ENCODE measurements around the gene RTP4.

RTP4 gene

DNA sequence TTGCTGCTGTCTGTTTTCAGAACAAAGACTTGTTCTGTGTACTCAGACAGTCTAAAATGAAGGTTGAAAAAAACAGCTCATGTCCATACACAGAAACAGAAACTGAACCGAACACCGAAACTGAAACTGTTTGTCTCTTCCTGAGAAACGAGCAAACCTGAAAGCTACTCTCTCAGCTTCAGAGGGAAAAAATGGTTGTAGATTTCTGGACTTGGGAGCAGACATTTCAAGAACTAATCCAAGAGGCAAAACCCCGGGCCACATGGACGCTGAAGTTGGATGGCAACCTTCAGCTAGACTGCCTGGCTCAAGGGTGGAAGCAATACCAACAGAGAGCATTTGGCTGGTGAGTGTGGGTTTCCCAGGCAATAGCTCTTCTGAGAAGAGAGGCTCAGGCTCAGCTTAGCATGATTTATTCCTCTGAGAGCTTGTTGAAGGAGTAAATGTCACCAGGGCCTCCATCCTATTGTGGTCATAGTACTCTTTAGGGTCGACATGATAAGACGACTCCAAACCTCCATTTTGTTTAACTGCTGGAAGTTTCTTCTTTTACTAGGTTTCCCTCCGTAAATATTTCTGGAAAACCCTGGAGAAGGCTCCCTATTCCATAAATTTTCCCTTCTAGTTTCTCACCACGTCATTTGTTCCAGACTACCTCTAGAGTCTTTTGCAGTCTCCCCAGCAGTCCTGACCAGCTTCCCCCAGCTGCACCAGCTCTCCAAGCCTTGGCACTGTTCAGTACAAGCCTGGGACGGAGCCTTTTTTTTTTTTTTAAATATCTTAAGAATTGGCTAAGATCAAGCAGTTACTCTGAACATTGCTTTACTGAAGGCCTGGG, at the start of gene RTP4:
TSS of gene RTP4 (plus strand) at position 135 of the 838 bp plus-strand sequence. CDS start at position 192, 57 bp downstream.
- TF ChIP-seq POLR2A (IDR thresholded peaks at IDR 0.05; ENCODE audit: low read length) (no peak), GATA1 (IDR thresholded peaks at IDR 0.05; ENCODE audit: low read depth, low read length) (no peak)

GRCh38 chr3:187318819-187319616, 49.2 kb upstream of the RTP4 start:
- DNase-seq: peak; percentile 35 to 64
- TF ChIP-seq POLR2A (IDR thresholded peaks at IDR 0.05; ENCODE audit: low read length): no peak

More for the DNA sequence above, at the start of gene RTP4:
- DNase-seq: peak in 1 of 2 experiments; percentile 15

- TF ChIP-seq POLR2A (IDR thresholded peaks at IDR 0.05; ENCODE audit: low read length) (no peak), GATA1 (IDR thresholded peaks at IDR 0.05; ENCODE audit: low read depth, low read length) (no peak)
- peak; percentile 36 to 55 for DNase-seq
Measured at GRCh38 chr3:187319699-187320302, 48.4 kb upstream of the RTP4 start.

DNA sequence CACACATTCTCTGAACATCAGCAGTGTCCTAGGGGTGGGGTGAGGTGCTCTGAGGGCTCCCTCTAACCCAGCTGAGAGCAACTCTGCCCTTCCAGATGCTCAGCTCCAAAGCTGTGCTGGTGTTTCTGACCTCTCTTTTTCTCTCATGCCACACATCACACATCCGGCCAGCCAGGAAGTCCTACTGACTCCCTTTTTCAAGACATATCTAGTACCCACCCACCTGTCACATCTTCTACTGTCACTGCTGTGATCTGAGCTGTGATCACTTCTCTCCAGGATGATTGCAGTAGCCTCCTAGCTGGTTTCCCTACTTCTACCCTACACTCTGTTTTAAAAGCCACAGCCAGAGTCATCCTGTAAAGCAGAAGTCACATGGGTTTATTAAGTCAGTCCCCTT, 46.4 kb upstream of the RTP4 start:
- DNase-seq: no peak
- TF ChIP-seq POLR2A (IDR thresholded peaks at IDR 0.05; ENCODE audit: low read length): no peak
- TF ChIP-seq GATA1 (IDR thresholded peaks at IDR 0.05; ENCODE audit: low read depth, low read length): no peak

DNA sequence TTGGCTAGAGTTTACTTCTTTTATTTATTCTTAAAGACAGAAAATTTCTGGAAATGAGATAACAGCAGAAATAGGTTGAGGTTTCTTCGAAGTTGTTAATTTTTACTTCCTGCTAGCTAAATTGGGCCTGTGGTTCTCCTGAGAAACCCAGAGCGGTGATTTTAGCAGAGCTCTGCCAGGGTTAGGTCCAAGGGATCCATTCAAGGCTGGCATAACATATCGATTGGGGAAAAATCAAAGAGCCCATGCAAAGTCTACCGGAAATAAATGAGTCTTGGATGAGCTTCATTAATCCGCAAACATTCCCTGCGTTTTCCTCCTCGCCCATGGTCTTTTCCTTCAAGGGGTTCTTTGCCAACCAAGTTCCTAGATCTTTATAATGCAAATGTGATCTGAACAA, 45.9 kb upstream of the RTP4 start:
- DNase-seq: no peak
- TF ChIP-seq POLR2A (IDR thresholded peaks at IDR 0.05; ENCODE audit: low read length) (no peak), GATA1 (IDR thresholded peaks at IDR 0.05; ENCODE audit: low read depth, low read length) (no peak)

DNA sequence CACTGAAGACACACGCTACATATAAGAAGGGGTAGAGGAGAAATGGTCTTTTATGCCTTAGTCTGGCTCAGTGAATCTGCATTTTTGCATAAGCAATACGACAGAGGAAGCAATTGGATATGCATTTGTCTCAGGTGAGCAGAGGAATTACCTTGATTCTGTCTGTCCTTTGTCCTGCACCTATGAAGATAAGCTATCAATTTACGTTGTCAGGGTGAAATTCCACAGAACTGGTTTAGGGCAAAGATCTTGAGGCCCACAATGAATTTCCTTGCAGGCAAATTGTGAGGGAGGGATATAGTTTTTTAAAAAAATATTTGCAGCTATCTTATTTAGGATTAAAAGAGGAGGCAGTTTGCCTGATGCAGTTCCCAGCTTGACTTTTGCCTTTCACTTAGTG, 45.1 kb upstream of the RTP4 start:
- DNase-seq: no peak
- TF ChIP-seq GATA1 (IDR thresholded peaks at IDR 0.05; ENCODE audit: low read depth, low read length) (no peak), POLR2A (IDR thresholded peaks at IDR 0.05; ENCODE audit: low read length) (no peak)

DNA sequence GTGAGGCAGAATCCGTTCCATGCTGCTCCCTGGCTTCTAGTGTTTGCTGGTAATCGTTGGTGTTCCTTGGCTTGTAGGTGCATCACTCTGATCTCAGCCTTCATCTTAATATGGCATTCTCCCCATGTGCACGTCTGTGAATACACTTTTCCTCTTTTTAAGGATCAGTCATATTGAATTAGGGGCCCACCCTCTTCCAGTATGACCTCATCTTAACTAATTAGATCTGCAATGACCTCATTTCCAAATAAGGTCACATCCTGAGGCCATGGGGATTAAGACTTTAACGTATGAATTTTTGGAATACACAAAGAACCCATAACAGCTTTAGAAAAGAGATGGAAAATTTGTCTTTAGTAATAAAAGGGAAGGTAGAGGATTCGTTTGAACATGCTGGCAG, 42.6 kb upstream of the RTP4 start:
- TF ChIP-seq GATA1 (IDR thresholded peaks at IDR 0.05; ENCODE audit: low read depth, low read length): no peak
- TF ChIP-seq POLR2A (IDR thresholded peaks at IDR 0.05; ENCODE audit: low read length): no peak
- no peak for DNase-seq

GRCh38 chr3:187327845-187328244, 40.3 kb upstream of the RTP4 start:
- no peak for DNase-seq
- TF ChIP-seq POLR2A (IDR thresholded peaks at IDR 0.05; ENCODE audit: low read length) (no peak), GATA1 (IDR thresholded peaks at IDR 0.05; ENCODE audit: low read depth, low read length) (no peak)

- no peak for DNase-seq
- no peak for TF ChIP-seq GATA1 (IDR thresholded peaks at IDR 0.05; ENCODE audit: low read depth, low read length)
- TF ChIP-seq POLR2A (IDR thresholded peaks at IDR 0.05; ENCODE audit: low read length): no peak
Measured at GRCh38 chr3:187328691-187329090, 39.5 kb upstream of the RTP4 start.

DNA sequence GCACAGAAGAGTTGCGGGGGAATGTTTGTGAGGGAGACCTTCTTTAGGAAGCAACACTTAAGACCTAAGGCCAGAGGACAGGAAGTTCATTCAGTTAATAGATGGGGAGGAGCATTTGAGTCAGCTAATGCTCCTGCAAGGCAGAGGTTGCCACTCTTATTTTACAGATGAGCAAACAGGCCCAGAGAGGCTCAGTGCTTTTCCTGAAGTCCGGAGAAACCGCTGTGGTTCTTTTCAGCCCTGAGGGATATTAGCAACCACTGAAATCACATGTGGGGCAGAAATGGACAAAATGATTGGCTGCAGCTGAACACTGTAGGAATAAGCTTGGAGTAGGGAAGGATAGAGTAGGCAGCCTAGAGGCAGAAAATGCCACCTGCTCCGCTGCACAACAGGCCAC, 33.3 kb upstream of the RTP4 start:
- no peak for DNase-seq
- no peak for TF ChIP-seq GATA1 (IDR thresholded peaks at IDR 0.05; ENCODE audit: low read depth, low read length)
- TF ChIP-seq POLR2A (IDR thresholded peaks at IDR 0.05; ENCODE audit: low read length): no peak

DNA sequence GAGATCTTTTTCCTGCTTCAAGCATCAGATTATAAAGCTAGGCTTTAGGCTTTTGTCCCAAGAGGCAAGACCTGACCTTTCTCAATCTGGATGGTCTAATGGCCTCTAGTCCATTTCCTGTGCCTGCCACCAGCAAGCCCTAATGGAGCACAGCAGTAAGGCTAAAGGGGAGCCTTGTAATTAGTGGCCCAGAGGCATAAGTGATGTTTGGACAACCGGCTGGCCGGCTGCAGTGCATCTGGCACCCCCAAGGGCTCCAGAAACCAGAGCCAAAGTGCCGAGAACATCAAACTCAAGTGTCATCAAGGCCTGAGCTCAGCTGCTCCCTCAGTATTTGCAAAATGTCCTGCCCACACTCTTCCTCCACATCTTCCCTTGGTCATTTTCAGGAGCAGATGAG, 31.9 kb upstream of the RTP4 start:
- DNase-seq: no peak
- TF ChIP-seq POLR2A (IDR thresholded peaks at IDR 0.05; ENCODE audit: low read length) (no peak), GATA1 (IDR thresholded peaks at IDR 0.05; ENCODE audit: low read depth, low read length) (no peak)

GRCh38 chr3:187340578-187340977, 27.6 kb upstream of the RTP4 start:
- DNase-seq: no peak
- no peak for TF ChIP-seq GATA1 (IDR thresholded peaks at IDR 0.05; ENCODE audit: low read depth, low read length)
- TF ChIP-seq POLR2A (IDR thresholded peaks at IDR 0.05; ENCODE audit: low read length): no peak

- no peak for DNase-seq
- TF ChIP-seq GATA1 (IDR thresholded peaks at IDR 0.05; ENCODE audit: low read depth, low read length): no peak
Measured at GRCh38 chr3:187342255-187342654, 25.9 kb upstream of the RTP4 start.

DNA sequence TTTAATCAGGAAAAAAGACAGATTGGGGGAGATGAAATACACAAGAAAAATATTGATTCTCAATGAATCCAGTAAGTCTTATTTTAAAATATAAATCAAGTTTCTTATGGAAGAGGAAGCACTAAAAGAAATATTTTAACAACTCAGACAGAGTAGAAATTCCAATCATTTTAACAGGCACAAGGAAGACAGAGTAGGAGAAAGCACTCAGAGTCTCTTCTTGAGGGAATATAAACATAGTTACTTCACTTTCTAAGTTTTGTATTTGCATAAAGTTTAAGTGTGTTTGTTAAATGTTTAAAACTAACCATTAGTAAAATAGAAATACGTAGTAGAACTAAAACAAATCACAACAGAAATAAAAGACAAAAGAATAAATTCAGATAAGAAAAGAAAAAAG, 24.5 kb upstream of the RTP4 start:
- no peak for DNase-seq
- no peak for TF ChIP-seq GATA1 (IDR thresholded peaks at IDR 0.05; ENCODE audit: low read depth, low read length)
- no peak for TF ChIP-seq POLR2A (IDR thresholded peaks at IDR 0.05; ENCODE audit: low read length)

Data from erythroblast (primary cell).